MM.1S (cell line): ENCODE data around the gene TXNDC17.

Experiments used
- DNase-seq: peaks from one replicate; pipeline ENCODE4 v3.0.0-alpha.2; 2015
- H2AFZ ChIP-seq: fragments of 300-600 bp; sonication (generic); 2 replicates; pipeline ENCODE4 v1.6.0; 2016; ENCODE audit warnings: antibody characterized with exemption, low read length
- H3F3A ChIP-seq: fragments of 300-600 bp; sonication (generic); 2 replicates; pipeline ENCODE4 v1.6.1; 2016; ENCODE audit warnings: mild to moderate bottlenecking, antibody characterized with exemption, low read length, moderate library complexity, mixed read lengths; ENCODE audit not compliant: insufficient read depth
- H3K27ac ChIP-seq: fragments of 300-600 bp; sonication (generic); 2 replicates; pipeline ENCODE4 v1.5.1; 2016; ENCODE audit warnings: mild to moderate bottlenecking, low read length
- H3K27me3 ChIP-seq: fragments of 300-600 bp; sonication (generic); replicated peaks from 2 replicates; pipeline ENCODE4 v1.6.0; 2016; ENCODE audit warnings: low read length; ENCODE audit not compliant: insufficient read depth
- H3K36me3 ChIP-seq: fragments of 300-600 bp; sonication (generic); replicated peaks from 2 replicates; pipeline ENCODE4 v1.6.1; 2016; ENCODE audit warnings: mild to moderate bottlenecking, low read length, mixed read lengths; ENCODE audit not compliant: insufficient read depth
- H3K4me1 ChIP-seq: fragments of 300-600 bp; sonication (generic); 2 replicates; pipeline ENCODE4 v1.6.1; 2016; ENCODE audit warnings: low read length, mixed read lengths
- H3K4me2 ChIP-seq: fragments of 300-600 bp; sonication (generic); 2 replicates; pipeline ENCODE4 v1.6.0; 2016; ENCODE audit warnings: low read depth, low read length
- H3K4me3 ChIP-seq: fragments of 300-600 bp; sonication (generic); 2 replicates; pipeline ENCODE4 v1.5.1; 2016; ENCODE audit warnings: low read length, mixed read lengths
- H3K79me2 ChIP-seq: fragments of 300-600 bp; sonication (generic); 2 replicates; pipeline ENCODE4 v1.6.1; 2016; ENCODE audit warnings: mixed run types, low read length, mixed read lengths
- H3K9ac ChIP-seq: fragments of 300-600 bp; sonication (generic); 2 replicates; pipeline ENCODE4 v1.6.1; 2016; ENCODE audit warnings: low read length, mixed read lengths
- H3K9me2 ChIP-seq: fragments of 300-600 bp; sonication (generic); replicated peaks from 2 replicates; pipeline ENCODE4 v1.6.1; 2016; ENCODE audit warnings: mild to moderate bottlenecking, low read length, mixed read lengths; ENCODE audit not compliant: insufficient read depth
- H3K9me3 ChIP-seq: fragments of 300-600 bp; sonication (generic); replicated peaks from 2 replicates; pipeline ENCODE4 v1.6.1; 2016; ENCODE audit warnings: mild to moderate bottlenecking, low read length, mixed read lengths; ENCODE audit not compliant: insufficient read depth
- H4K20me1 ChIP-seq: fragments of 300-600 bp; sonication (generic); 2 replicates; pipeline ENCODE4 v1.6.1; 2016; ENCODE audit warnings: mild to moderate bottlenecking, low read length, moderate library complexity, mixed read lengths; ENCODE audit not compliant: insufficient read depth
- CTCF ChIP-seq: fragments of 300-600 bp; sonication (generic); IDR thresholded peaks from 2 replicates; pipeline ENCODE4 v1.5.1; 2016; ENCODE audit warnings: antibody characterized with exemption, low read length, mixed read lengths
- EZH2 ChIP-seq: fragments of 300-600 bp; sonication (generic); optimal IDR thresholded peaks from 2 replicates; pipeline ENCODE3; 2017; ENCODE audit warnings: low read depth, mild to moderate bottlenecking, antibody characterized with exemption, low read length, mixed read lengths
- EZH2phosphoT487 ChIP-seq: fragments of 300-600 bp; sonication (generic); IDR thresholded peaks from 2 replicates; pipeline ENCODE4 v1.6.1; 2018; ENCODE audit warnings: antibody characterized with exemption, low read length

The TXNDC17 gene

GRCh38 chr17:6668727-6669425 lies 28.0 kb downstream of the TXNDC17 start:
- TF ChIP-seq EZH2 (no peak), EZH2phosphoT487 (no peak)
- H3K4me2 ChIP-seq, result no peak overlapping the region
- no peaks in the 10 kb centered on the region for H3K9me3 ChIP-seq
- H3K9ac ChIP-seq, result no peak overlapping the region
- no peaks in the 10 kb centered on the region for H4K20me1 ChIP-seq
- H3K36me3 ChIP-seq, result no peaks in the 10 kb centered on the region
- no peak overlapping the region for H3K4me3 ChIP-seq
- DNase-seq, result no peak
- no peaks in the 10 kb centered on the region for H3K79me2 ChIP-seq
- H2AFZ ChIP-seq, result no peak overlapping the region
- no peaks in the 10 kb centered on the region for H3K4me1 ChIP-seq
- H3K27me3 ChIP-seq, result no peaks in the 10 kb centered on the region
- no peak overlapping the region for H3K27ac ChIP-seq
- no peaks in the 10 kb centered on the region for H3K9me2 ChIP-seq
- no peaks in the 10 kb centered on the region for H3F3A ChIP-seq

- Histone ChIP-seq H3K4me2 (no peak overlapping the region), H3K4me1 (no peaks in the 10 kb centered on the region), H2AFZ (no peak overlapping the region), H3K36me3 (no peaks in the 10 kb centered on the region), H3K27me3 (no peaks in the 10 kb centered on the region), H3K27ac (no peak overlapping the region), H3K79me2 (no peaks in the 10 kb centered on the region), H3K4me3 (no peak overlapping the region), H4K20me1 (no peaks in the 10 kb centered on the region), H3K9me3 (no peaks in the 10 kb centered on the region), H3K9ac (no peak overlapping the region), H3F3A (no peaks in the 10 kb centered on the region), H3K9me2 (no peaks in the 10 kb centered on the region)
- no peak for DNase-seq
- TF ChIP-seq EZH2phosphoT487 (no peak), EZH2 (no peak), CTCF (no peak)
Measured at GRCh38 chr17:6669479-6670212, 28.8 kb downstream of the TXNDC17 start.

GRCh38 chr17:6670571-6670970 lies 29.7 kb downstream of the TXNDC17 start:
- no peak overlapping the region for H3K9ac ChIP-seq
- no peak for TF ChIP-seq CTCF
- no peak for TF ChIP-seq EZH2
- no peak for TF ChIP-seq EZH2phosphoT487
- no peaks in the 10 kb centered on the region for H3K4me1 ChIP-seq
- H3K9me2 ChIP-seq, result no peaks in the 10 kb centered on the region
- H3K27me3 ChIP-seq, result no peaks in the 10 kb centered on the region
- H3F3A ChIP-seq, result no peaks in the 10 kb centered on the region
- H4K20me1 ChIP-seq, result no peaks in the 10 kb centered on the region
- H3K36me3 ChIP-seq, result no peaks in the 10 kb centered on the region
- no peak overlapping the region for H3K27ac ChIP-seq
- H3K4me2 ChIP-seq, result no peak overlapping the region
- H3K9me3 ChIP-seq, result no peaks in the 10 kb centered on the region
- DNase-seq, result no peak
- H3K4me3 ChIP-seq, result no peak overlapping the region
- no peak overlapping the region for H2AFZ ChIP-seq
- H3K79me2 ChIP-seq, result no peaks in the 10 kb centered on the region

GRCh38 chr17:6670999-6671398 lies 30.1 kb downstream of the TXNDC17 start:
- DNase-seq, result no peak
- H2AFZ ChIP-seq, result no peak overlapping the region
- TF ChIP-seq EZH2, result no peak
- TF ChIP-seq EZH2phosphoT487, result no peak
- TF ChIP-seq CTCF, result no peak
- H3F3A ChIP-seq, result no peaks in the 10 kb centered on the region
- H4K20me1 ChIP-seq, result no peaks in the 10 kb centered on the region
- H3K9me2 ChIP-seq, result no peaks in the 10 kb centered on the region
- no peaks in the 10 kb centered on the region for H3K79me2 ChIP-seq
- H3K4me3 ChIP-seq, result no peak overlapping the region
- no peaks in the 10 kb centered on the region for H3K4me1 ChIP-seq
- H3K9me3 ChIP-seq, result no peaks in the 10 kb centered on the region
- H3K4me2 ChIP-seq, result no peak overlapping the region
- H3K27ac ChIP-seq, result no peak overlapping the region
- no peak overlapping the region for H3K9ac ChIP-seq
- H3K36me3 ChIP-seq, result no peaks in the 10 kb centered on the region
- H3K27me3 ChIP-seq, result no peaks in the 10 kb centered on the region
